Panc1 (cell line): ENCODE measurements around the gene ARMC8.

Source experiments
- POLR2AphosphoS5 ChIP-seq: IDR thresholded peaks from 2 replicates; pipeline ENCODE4 v1.6.1; 2012; ENCODE audit warnings: mild to moderate bottlenecking, low read depth, low read length, moderate library complexity
- REST ChIP-seq, 2 experiments: IDR thresholded peaks; 2 replicates each; pipeline ENCODE4 v1.6.1; 2011 to 2012; ENCODE audit warnings: low read depth in 2 of 2, control low read depth in 1 of 2, low read length in 1 of 2, mild to moderate bottlenecking in 1 of 2, moderate library complexity in 1 of 2; ENCODE audit not compliant: insufficient read depth in 1 of 2
- SIN3A ChIP-seq: IDR thresholded peaks from 2 replicates; pipeline ENCODE4 v1.6.1; 2012; ENCODE audit warnings: low read depth, mild to moderate bottlenecking, low read length, moderate library complexity, borderline replicate concordance; ENCODE audit not compliant: insufficient read depth
- TCF7L2 ChIP-seq: IDR thresholded peaks from 2 replicates; pipeline ENCODE4 v1.6.1; 2011; ENCODE audit warnings: mild to moderate bottlenecking, low read depth, low read length, inconsistent platforms
- TF ChIP-seq, protein P1 (sequence below): fragments of 450-650 bp; IDR thresholded peaks from 2 replicates; pipeline ENCODE4 v1.5.1; 2017; ENCODE audit warnings: mild to moderate bottlenecking

DNA sequence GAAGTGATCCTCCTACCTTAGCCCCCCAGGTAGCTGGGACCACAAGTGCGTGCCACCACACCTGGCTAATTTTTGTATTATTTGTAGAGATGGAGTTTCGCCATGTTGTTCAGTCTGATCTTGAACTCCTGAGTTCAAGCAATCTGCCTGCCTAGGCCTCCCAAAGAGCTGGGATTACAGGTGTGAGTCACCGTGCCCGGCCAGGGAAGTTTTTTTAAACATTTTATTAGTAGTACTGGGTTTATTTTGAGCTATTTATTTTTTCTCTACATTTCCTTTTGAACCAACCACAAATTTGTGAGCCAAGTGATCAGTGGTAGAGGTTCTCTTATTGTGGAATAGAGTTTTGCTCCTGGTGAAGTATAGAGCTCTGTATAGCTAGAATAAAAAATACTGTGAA, 33.7 kb downstream of the ARMC8 start:
- TF ChIP-seq, protein P1, sequence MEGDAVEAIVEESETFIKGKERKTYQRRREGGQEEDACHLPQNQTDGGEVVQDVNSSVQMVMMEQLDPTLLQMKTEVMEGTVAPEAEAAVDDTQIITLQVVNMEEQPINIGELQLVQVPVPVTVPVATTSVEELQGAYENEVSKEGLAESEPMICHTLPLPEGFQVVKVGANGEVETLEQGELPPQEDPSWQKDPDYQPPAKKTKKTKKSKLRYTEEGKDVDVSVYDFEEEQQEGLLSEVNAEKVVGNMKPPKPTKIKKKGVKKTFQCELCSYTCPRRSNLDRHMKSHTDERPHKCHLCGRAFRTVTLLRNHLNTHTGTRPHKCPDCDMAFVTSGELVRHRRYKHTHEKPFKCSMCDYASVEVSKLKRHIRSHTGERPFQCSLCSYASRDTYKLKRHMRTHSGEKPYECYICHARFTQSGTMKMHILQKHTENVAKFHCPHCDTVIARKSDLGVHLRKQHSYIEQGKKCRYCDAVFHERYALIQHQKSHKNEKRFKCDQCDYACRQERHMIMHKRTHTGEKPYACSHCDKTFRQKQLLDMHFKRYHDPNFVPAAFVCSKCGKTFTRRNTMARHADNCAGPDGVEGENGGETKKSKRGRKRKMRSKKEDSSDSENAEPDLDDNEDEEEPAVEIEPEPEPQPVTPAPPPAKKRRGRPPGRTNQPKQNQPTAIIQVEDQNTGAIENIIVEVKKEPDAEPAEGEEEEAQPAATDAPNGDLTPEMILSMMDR = no peak
- TF ChIP-seq REST (IDR thresholded peaks at IDR 0.05; ENCODE audit: insufficient read depth in 1 of 2, low read depth in 2 of 2, low read length in 1 of 2) = no peak
- no peak for TF ChIP-seq POLR2AphosphoS5
- TF ChIP-seq SIN3A = no peak
- no peak for TF ChIP-seq TCF7L2
